Aorta (tissue), 5 donors: Measurements from ENCODE around the gene ARHGEF40. TPM values are rescaled to one million over a fixed set of nuclear protein-coding genes. Genes with fewer than 3 reads are reported as not detected.

ENCODE experiments used
- ATAC-seq: fragments of 200-7000 bp; cut with Tn5 transposase; one replicate; pipeline ENCODE4 v1.9.1; 2022; ENCODE audit warnings: moderate library complexity; ENCODE audit not compliant: low FRiP score
- DNase-seq, 2 donors: peaks; one replicate each; pipeline ENCODE4 v3.0.0-alpha.2; 2020
- H3K27ac ChIP-seq, 2 donors: one replicate each; pipeline ENCODE4 v1.5.1; 2013; ENCODE audit warnings: low read length in 2 of 2, mild to moderate bottlenecking in 2 of 2, moderate library complexity in 2 of 2, control low read depth in 1 of 2, inconsistent platforms in 1 of 2, low read depth in 1 of 2
- H3K27me3 ChIP-seq, 2 donors: one replicate each; pipeline ENCODE4 v1.6.1; 2013; ENCODE audit warnings: control low read depth in 1 of 2, low read length in 1 of 2, mild to moderate bottlenecking in 1 of 2, moderate library complexity in 1 of 2; ENCODE audit not compliant: insufficient read depth in 2 of 2, control insufficient read depth in 1 of 2
- H3K36me3 ChIP-seq, 2 donors: one replicate each; pipeline ENCODE4 v1.6.1; 2013; ENCODE audit warnings: control low read depth in 1 of 2, low read length in 1 of 2, mild to moderate bottlenecking in 1 of 2; ENCODE audit not compliant: insufficient read depth in 2 of 2, control insufficient read depth in 1 of 2
- H3K4me1 ChIP-seq, 2 donors: one replicate each; pipeline ENCODE4 v1.6.1; 2013; ENCODE audit warnings: low read length in 2 of 2, control low read depth in 1 of 2, mild to moderate bottlenecking in 1 of 2, moderate library complexity in 1 of 2; ENCODE audit not compliant: insufficient read depth in 2 of 2, control insufficient read depth in 1 of 2
- H3K4me3 ChIP-seq, 2 donors: one replicate each; pipeline ENCODE4 v1.5.1; 2013; ENCODE audit warnings: low read length in 2 of 2, control low read depth in 1 of 2, mild to moderate bottlenecking in 1 of 2
- H3K9me3 ChIP-seq: one replicate; pipeline ENCODE4 v1.6.1; 2013; ENCODE audit warnings: mild to moderate bottlenecking, low read length; ENCODE audit not compliant: control insufficient read depth
- WGBS, 2 donors: extraction: QIAGEN DNeasy Blood & Tissue Kit; methylation state at CpG; one replicate each; pipeline ENCODE4 v1.1.7; 2013; 5-methylcytosine and 5-hydroxymethylcytosine counted together
- intact Hi-C, 2 donors: fragments of 100-400 bp; cut with DNase I; formaldehyde crosslinking; loops; one replicate each; pipeline versions ENCODE4 v1.14.2 to v1.15.0; 2022
- polyA plus RNA-seq, 2 donors: library from polyadenylated mRNA; stranded (reverse); fragments of 200-250 nt; gene quantifications; one replicate each; pipeline ENCODE4 v1.2.3, GENCODE V29; 2013
- total RNA-seq, 2 donors: library from RNA; stranded (reverse); fragmentation: NEBNext Ultra II Directional; extraction: Animal tissue kit (Norgen Biotek cat#: 25700); gene quantifications; one replicate each; pipeline ENCODE4 v1.2.1, GENCODE V29; 2021
- donor health status: healthy with polysubstance abuse.
- donor health status: Bipolar disorder and iron deficiency.
- donor health status: DM: no; HTN: no; CAD: no.
- donor health status: DM: no; HTN: no; CAD: no.
- donor health status: DM: yes; HTN: yes; CAD: no.

ARHGEF40 gene
- total and polyA plus RNA-seq, 4 donors: 5.4 to 68.3 (median 32.4) TPM

GRCh38 chr14:21108791-21109190, 38.7 kb downstream of the ARHGEF40 start:
- Histone ChIP-seq H3K27me3 (no peaks in the 10 kb centered on the region), H3K36me3 (no peaks in the 10 kb centered on the region), H3K4me3 (no peak overlapping the region), H3K27ac (no peak overlapping the region), H3K4me1 (no peaks in the 10 kb centered on the region), H3K9me3 (no peaks in the 10 kb centered on the region)
- intact Hi-C loops: loop anchor here (5.0 kb wide), 1 partner anchor 91 kb away; no protein-coding TSS in a partner anchor
- ATAC-seq (no peak), DNase-seq (no peak)
- 95 to 96% methylated on average over 4 of the region's 4 CpGs for WGBS, 2 donors

GRCh38 chr14:21109377-21110138, 39.5 kb downstream of the ARHGEF40 start:
- Histone ChIP-seq H3K36me3 (no peaks in the 10 kb centered on the region), H3K27me3 (no peaks in the 10 kb centered on the region), H3K27ac (no peak overlapping the region), H3K9me3 (no peaks in the 10 kb centered on the region), H3K4me1 (no peaks in the 10 kb centered on the region), H3K4me3 (no peak overlapping the region)
- ATAC-seq: no peak
- 81 to 83% methylated on average over 6 of the region's 6 CpGs for WGBS, 2 donors
- DNase-seq: no peak
- intact Hi-C loops: loop anchor here (5.0 kb wide), 1 partner anchor 92 kb away; no protein-coding TSS in a partner anchor

DNA sequence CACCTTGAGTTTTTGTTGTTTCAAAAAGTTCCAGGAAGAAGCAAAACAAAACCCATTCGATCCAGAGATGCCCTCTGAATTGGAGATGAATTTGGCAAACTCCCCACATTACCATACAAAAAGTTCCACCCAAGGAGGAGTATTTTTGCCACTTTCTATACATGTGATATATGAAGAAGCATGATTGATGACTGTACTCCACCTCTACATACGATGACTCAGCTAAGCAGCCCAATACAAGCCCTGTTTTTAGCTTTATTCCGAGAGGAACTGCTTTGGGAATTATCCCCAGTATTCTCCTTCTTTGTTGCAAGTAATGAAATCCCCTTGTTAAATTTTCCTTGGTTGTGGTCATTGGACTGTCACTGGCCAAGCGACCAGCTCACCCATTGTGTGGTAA, 42.2 kb downstream of the ARHGEF40 start:
- H3K9me3 ChIP-seq: no peaks in the 10 kb centered on the region
- H3K36me3 ChIP-seq: no peaks in the 10 kb centered on the region
- WGBS, 2 donors: 75 to 78% methylated on average over 4 of the region's 4 CpGs
- H3K27ac ChIP-seq: no peak overlapping the region
- DNase-seq (no peak), ATAC-seq (no peak)
- H3K27me3 ChIP-seq: no peaks in the 10 kb centered on the region
- H3K4me1 ChIP-seq: no peaks in the 10 kb centered on the region
- intact Hi-C loops: no loop called here
- no peak overlapping the region for H3K4me3 ChIP-seq

DNA sequence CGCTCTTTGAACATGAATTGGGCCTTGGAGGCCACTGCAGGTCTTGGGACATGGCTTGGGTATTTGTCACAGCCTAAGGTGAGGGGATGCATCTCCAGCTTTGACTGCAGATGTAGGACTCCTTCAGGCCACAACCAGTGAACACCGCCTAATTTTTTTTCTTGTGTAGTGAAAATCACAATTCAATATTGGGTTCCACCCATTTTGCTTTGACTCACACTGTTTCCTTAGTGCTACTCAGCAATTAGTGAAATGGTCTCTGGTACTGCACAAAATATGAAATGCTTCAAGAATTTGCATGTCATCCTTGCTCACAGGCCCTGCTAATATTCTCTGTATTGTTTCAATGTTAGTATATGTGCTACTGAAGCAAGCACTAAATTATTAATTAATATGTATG, 43.3 kb downstream of the ARHGEF40 start:
- no peak overlapping the region for H3K4me3 ChIP-seq
- no peaks in the 10 kb centered on the region for H3K27me3 ChIP-seq
- H3K27ac ChIP-seq: no peak overlapping the region
- no peaks in the 10 kb centered on the region for H3K36me3 ChIP-seq
- no peaks in the 10 kb centered on the region for H3K4me1 ChIP-seq
- intact Hi-C loops: no loop called here
- H3K9me3 ChIP-seq: no peaks in the 10 kb centered on the region
- no peak for ATAC-seq
- no peak for DNase-seq
- WGBS, 2 donors: 96 to 99% methylated on average over 2 of the region's 2 CpGs

DNA sequence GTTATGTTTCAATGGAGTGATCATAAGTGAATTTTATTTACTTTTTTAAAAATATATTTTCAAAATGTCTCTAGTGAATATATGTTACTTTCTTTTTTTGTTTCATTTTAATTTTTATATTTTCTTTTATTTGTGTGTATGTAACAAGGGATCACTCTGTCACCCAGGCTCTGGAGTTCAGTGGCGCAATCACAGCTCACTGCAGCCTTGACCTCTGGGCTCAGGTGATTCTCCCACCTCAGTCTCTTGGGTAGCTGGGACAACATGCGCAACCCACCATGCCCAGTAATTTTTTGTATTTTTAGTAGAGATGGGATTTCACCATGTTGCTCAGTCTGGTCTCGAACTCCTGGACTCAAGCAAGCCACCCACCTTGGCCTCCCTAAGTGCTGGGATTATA, 48.8 kb downstream of the ARHGEF40 start:
- H3K36me3 ChIP-seq: no peaks in the 10 kb centered on the region
- no peak overlapping the region for H3K4me3 ChIP-seq
- no peaks in the 10 kb centered on the region for H3K9me3 ChIP-seq
- no peaks in the 10 kb centered on the region for H3K27me3 ChIP-seq
- 96 to 99% methylated on average over 3 of the region's 3 CpGs for whole genome bisulfite sequencing, 2 donors
- intact Hi-C loops: no loop called here
- no peak for DNase-seq
- H3K4me1 ChIP-seq: no peaks in the 10 kb centered on the region
- no peak for ATAC-seq
- no peak overlapping the region for H3K27ac ChIP-seq

DNA sequence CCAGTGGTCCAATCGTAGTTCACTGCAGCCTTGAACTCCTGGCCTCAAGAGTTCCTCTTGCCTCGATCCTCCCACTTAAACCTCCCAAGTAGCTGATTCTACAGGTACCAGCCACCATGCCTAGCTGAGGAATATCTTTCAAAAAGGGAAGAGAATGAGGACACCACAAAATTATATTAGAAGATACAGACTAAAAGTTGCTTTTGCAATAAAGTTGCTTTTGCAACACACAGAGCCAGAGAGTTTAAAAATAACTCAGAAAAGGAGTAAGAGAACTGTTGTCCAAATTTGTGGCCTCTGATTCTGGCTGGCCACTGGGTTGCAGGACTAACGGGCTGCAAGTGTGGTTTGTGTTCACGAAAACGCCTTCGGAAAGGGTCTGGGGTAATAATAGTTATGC, 50.6 kb downstream of the ARHGEF40 start:
- WGBS, 2 donors: 68 to 71% methylated on average over 6 of the region's 6 CpGs
- Histone ChIP-seq H3K27ac (no peak overlapping the region), H3K27me3 (no peaks in the 10 kb centered on the region), H3K4me1 (no peaks in the 10 kb centered on the region), H3K9me3 (no peaks in the 10 kb centered on the region), H3K36me3 (no peaks in the 10 kb centered on the region), H3K4me3 (no peak overlapping the region)
- ATAC-seq (no peak), DNase-seq (no peak)
- intact Hi-C loops: no loop called here

- Histone ChIP-seq H3K4me1 (no peaks in the 10 kb centered on the region), H3K36me3 (no peaks in the 10 kb centered on the region), H3K4me3 (no peak overlapping the region), H3K27ac (no peak overlapping the region), H3K27me3 (no peaks in the 10 kb centered on the region), H3K9me3 (peaks cover 3% of the 10 kb centered on the region)
- ATAC-seq (no peak), DNase-seq (no peak)
- intact Hi-C loops: no loop called here
- 64 to 68% methylated on average over 1 of the region's 1 CpG for WGBS, 2 donors
Measured at GRCh38 chr14:21121122-21121521, 51.0 kb downstream of the ARHGEF40 start.

DNA sequence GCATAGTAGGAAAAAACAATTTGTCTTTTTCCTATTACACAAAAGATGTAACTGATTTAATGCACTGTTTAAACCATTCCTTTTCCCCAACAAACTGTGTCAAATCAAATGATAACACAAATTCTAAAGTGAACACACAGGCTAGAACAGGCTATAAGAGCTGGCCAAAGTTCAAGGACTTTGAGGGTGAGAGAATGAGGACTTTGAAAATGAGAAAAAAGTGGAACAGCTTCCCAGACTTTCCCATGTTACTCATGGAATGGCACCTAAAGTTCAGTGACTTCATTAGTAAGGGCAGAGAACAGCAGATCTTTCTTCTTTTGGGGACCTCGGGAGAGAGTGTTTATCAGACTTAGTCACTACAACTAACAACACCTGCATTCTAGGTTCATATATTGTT, 53.3 kb downstream of the ARHGEF40 start:
- H3K9me3 ChIP-seq: peaks cover 3% of the 10 kb centered on the region
- ATAC-seq (no peak), DNase-seq (no peak)
- no peak overlapping the region for H3K27ac ChIP-seq
- WGBS, 2 donors: 79 to 90% methylated on average over 1 of the region's 1 CpG
- H3K4me3 ChIP-seq: no peak overlapping the region
- intact Hi-C loops: no loop called here
- H3K27me3 ChIP-seq: no peaks in the 10 kb centered on the region
- H3K36me3 ChIP-seq: no peaks in the 10 kb centered on the region
- no peaks in the 10 kb centered on the region for H3K4me1 ChIP-seq

- H3K4me1 ChIP-seq: no peaks in the 10 kb centered on the region
- no peaks in the 10 kb centered on the region for H3K9me3 ChIP-seq
- intact Hi-C loops: no loop called here
- H3K27ac ChIP-seq: no peak overlapping the region
- DNase-seq (no peak), ATAC-seq (no peak)
- no peak overlapping the region for H3K4me3 ChIP-seq
- 48 to 56% methylated on average over 1 of the region's 1 CpG for WGBS, 2 donors
- H3K36me3 ChIP-seq: no peaks in the 10 kb centered on the region
- no peaks in the 10 kb centered on the region for H3K27me3 ChIP-seq
Measured at GRCh38 chr14:21133901-21134300, 63.8 kb downstream of the ARHGEF40 start.
